HepG2 (cell line): Measurements from ENCODE around the gene LMNA. TPM values are rescaled to one million over a fixed set of nuclear protein-coding genes. Genes with fewer than 3 reads are reported as not detected.
"Not testable (repeated sequence)": the region's sequence is repeated elsewhere in the genome, so short reads cannot be mapped to it uniquely, and the experiment has no call there.

Experiments
- ATAC-seq: fragments of 200-7000 bp; cut with Tn5 transposase; 3 replicates; pipeline ENCODE4 v1.9.1; 2020; ENCODE audit warnings: mild to moderate bottlenecking, moderate library complexity
- BruUV-seq: library from RNA; stranded (reverse); fragments of 400-500 nt; replicated peaks from 2 replicates; lab custom pipeline; 2021; lab: Mats Ljungman, UMichigan
- CTCF ChIA-PET: fragments of 300-600 bp; formaldehyde crosslinking; extraction: SDS; loops from one replicate; lab custom pipeline; 2021; ENCODE audit warnings: low total read pairs, inconsistent platforms, low intra/inter-chr PET ratio; lab: Yijun Ruan, JAX
- POLR2A ChIA-PET: fragments of 350-600 bp; sonication (Branson Sonifier 250); formaldehyde crosslinking; loops from one replicate; lab custom pipeline; 2020; ENCODE audit warnings: antibody characterized with exemption, inconsistent platforms; lab: Yijun Ruan, JAX
- DNase-seq: peaks from one replicate; pipeline ENCODE4 v3.0.0-alpha.2; 2015; ENCODE audit warnings: low spot score
- FAIRE-seq: peaks from 3 replicates; lab custom pipeline; 2011; peaks lifted over from hg19 to GRCh38; lab: Jason Lieb, UNC
- H2AFZ ChIP-seq: one replicate; pipeline ENCODE4 v1.6.1; 2011; ENCODE audit warnings: low read length, inconsistent platforms
- H3K27ac ChIP-seq: fragments of 300-600 bp; 3 replicates; pipeline ENCODE4 v1.8.0; 2011; ENCODE audit warnings: mixed run types, mild to moderate bottlenecking, mixed read lengths, low read length, inconsistent platforms; ENCODE audit not compliant: insufficient read depth; ENCODE audit errors: extremely low read length
- H3K27me3 ChIP-seq, 2 experiments: fragments of 200-600 bp in 1 of 2; 2 replicates in 1 of 2; 3 replicates in 1 of 2; pipeline versions ENCODE4 v1.6.0 to v1.8.0; 2011; ENCODE audit warnings: low read length in 2 of 2, mild to moderate bottlenecking in 2 of 2, moderate library complexity in 2 of 2, inconsistent platforms in 1 of 2; ENCODE audit not compliant: insufficient read depth in 2 of 2, control insufficient read depth in 1 of 2
- H3K36me3 ChIP-seq, 2 experiments: fragments of 200-600 bp in 1 of 2; replicated peaks in 1 of 2; 2 replicates in 1 of 2; 3 replicates in 1 of 2; pipeline versions ENCODE4 v1.5.1 to v1.8.0; 2011; ENCODE audit warnings: low read length in 2 of 2, inconsistent platforms in 1 of 2; ENCODE audit not compliant: insufficient read depth in 2 of 2, control insufficient read depth in 1 of 2
- H3K4me1 ChIP-seq: 2 replicates; pipeline ENCODE4 v1.5.1; 2012; ENCODE audit warnings: low read length, inconsistent platforms; ENCODE audit not compliant: insufficient read depth
- H3K4me2 ChIP-seq: 2 replicates; pipeline ENCODE4 v1.6.0; 2011; ENCODE audit warnings: low read depth, low read length, inconsistent platforms
- H3K4me3 ChIP-seq, 3 experiments: fragments of 200-600 bp in 1 of 3; sonication (generic), shearing (Covaris generic) in 1 of 3; replicated peaks in 1 of 3; 2 replicates each; pipeline ENCODE4 v1.5.1; 2011 to 2016; ENCODE audit warnings: low read length in 3 of 3, inconsistent platforms in 2 of 3, low read depth in 2 of 3, mild to moderate bottlenecking in 2 of 3, control low read depth in 1 of 3, mixed read lengths in 1 of 3; ENCODE audit not compliant: insufficient read depth in 1 of 3
- H3K79me2 ChIP-seq: one replicate; pipeline ENCODE4 v1.6.1; 2011; ENCODE audit warnings: low read length, inconsistent platforms; ENCODE audit not compliant: insufficient read depth
- H3K9ac ChIP-seq: 2 replicates; pipeline ENCODE4 v1.6.0; 2011; ENCODE audit warnings: mild to moderate bottlenecking, low read depth, low read length, inconsistent platforms; ENCODE audit not compliant: insufficient read depth
- H3K9me3 ChIP-seq: 2 replicates; pipeline ENCODE4 v1.5.1; 2012; ENCODE audit warnings: mild to moderate bottlenecking, low read length
- H4K20me1 ChIP-seq: 2 replicates; pipeline ENCODE4 v1.6.0; 2011; ENCODE audit warnings: inconsistent platforms, mild to moderate bottlenecking, low read length, moderate library complexity; ENCODE audit not compliant: insufficient read depth
- ELF3 ChIP-seq: IDR thresholded peaks from 2 replicates; pipeline ENCODE4 v1.6.1; 2016; ENCODE audit warnings: missing genetic modification reagents, missing compliant biosample characterization
- GABPB1 ChIP-seq: IDR thresholded peaks from 2 replicates; pipeline ENCODE4 v1.6.1; 2016; ENCODE audit warnings: mild to moderate bottlenecking, missing genetic modification reagents, moderate library complexity, missing compliant biosample characterization
- PHB2 ChIP-seq: fragments of 450-650 bp; IDR thresholded peaks from 2 replicates; pipeline ENCODE4 v1.6.1; 2018; ENCODE audit not compliant: partially characterized antibody
- PHF21A ChIP-seq: sonication (generic); formaldehyde crosslinking; IDR thresholded peaks from 2 replicates; pipeline ENCODE4 v1.5.0; 2020; ENCODE audit warnings: mild to moderate bottlenecking, missing genetic modification reagents
- PITX1 ChIP-seq: sonication (generic); formaldehyde crosslinking; IDR thresholded peaks from 2 replicates; pipeline ENCODE4 v1.5.1; 2020; ENCODE audit warnings: mild to moderate bottlenecking, missing genetic modification reagents
- SAP130 ChIP-seq: IDR thresholded peaks from 2 replicates; pipeline ENCODE4 v1.6.1; 2016; ENCODE audit warnings: low read depth
- ZNF224 ChIP-seq: sonication (generic); formaldehyde crosslinking; IDR thresholded peaks from 2 replicates; pipeline ENCODE4 v1.5.0; 2020; ENCODE audit warnings: mild to moderate bottlenecking, missing genetic modification reagents
- ZNF572 ChIP-seq: sonication (generic); formaldehyde crosslinking; IDR thresholded peaks from 2 replicates; pipeline ENCODE4 v1.5.1; 2020; ENCODE audit warnings: mild to moderate bottlenecking, missing genetic modification reagents
- WGBS: methylation state at CpG from one replicate; pipeline ENCODE4 v1.1.6; 2017; ENCODE audit warnings: low lambda C conversion rate; 5-methylcytosine and 5-hydroxymethylcytosine counted together
- in situ Hi-C: cut with HindIII; loops from 2 replicates; pipeline ENCODE4 v1.10.0; 2017; ENCODE audit warnings: low pct_unique_long_range_greater_than_20kb; ENCODE audit not compliant: extremely low pct_ligation_motif_present
- intact Hi-C: fragments of 100-400 bp; cut with micrococcal nuclease; formaldehyde crosslinking; loops from one replicate; pipeline ENCODE4 v1.10.0; 2022; ENCODE audit not compliant: unreplicated experiment
- polyA plus RNA-seq, 8 experiments: library from polyadenylated mRNA; depleted of rRNA in 3 of 8; stranded (reverse) in 7 of 8; unstranded in 1 of 8; fragments of >200 nt; fragmentation: Illumina TruSeq in 4 of 8; extraction: Trizol in 4 of 8; gene quantifications; 2 replicates each; pipeline versions ENCODE4 v1.2.1 to v1.2.3, GENCODE V29; 2011 to 2016; ENCODE audit warnings: low read depth in 4 of 8, missing spikeins in 1 of 8, mixed read lengths in 1 of 8; ENCODE audit not compliant: insufficient read depth in 1 of 8
- total RNA-seq, 5 experiments: library from RNA; depleted of rRNA; stranded (reverse); fragments of >200 nt; fragmentation: Illumina TruSeq; extraction: Trizol; gene quantifications; 2 replicates each; pipeline ENCODE4 v1.2.3, GENCODE V29; 2016; ENCODE audit warnings: low read depth in 1 of 5
- TF ChIP-seq, protein P1 (sequence below): sonication (generic); formaldehyde crosslinking; IDR thresholded peaks from 2 replicates; pipeline ENCODE4 v1.8.1; 2023; ENCODE audit warnings: mild to moderate bottlenecking, missing genetic modification reagents
- TF ChIP-seq, protein P2 (sequence below): sonication (generic); formaldehyde crosslinking; IDR thresholded peaks from 2 replicates; pipeline ENCODE4 v1.5.1; 2020; ENCODE audit warnings: mild to moderate bottlenecking, missing genetic modification reagents

Gene LMNA
- total and polyA plus RNA-seq, 2 of the 13 experiments (the other 11 are each of a cell fraction or from before 2014, with no cell fraction given) = 107 to 225 TPM

DNA sequence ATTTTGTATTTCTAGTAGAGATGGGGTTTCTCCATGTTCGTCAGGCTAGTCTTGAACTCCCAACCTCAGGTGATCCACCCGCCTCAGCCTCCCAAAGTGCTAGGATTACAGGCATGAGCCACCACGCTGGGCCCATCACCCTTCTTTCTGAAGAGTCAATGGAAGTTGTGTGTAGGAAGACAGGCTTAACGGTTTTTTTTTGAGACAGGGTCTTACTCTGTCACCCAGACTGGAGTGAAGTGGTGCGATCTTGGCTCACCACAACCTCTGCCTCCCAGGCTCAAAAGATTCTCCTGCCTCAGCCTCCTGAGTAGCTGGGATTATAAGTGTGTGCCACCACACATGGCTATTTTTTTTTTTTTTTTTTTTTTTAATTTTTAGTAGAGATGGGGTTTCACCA lies 2.2 kb downstream of the LMNA start:
- ATAC-seq, in situ Hi-C loops, BruUV-seq, H3K27me3 ChIP-seq, H3K9me3 ChIP-seq, H2AFZ ChIP-seq: not testable (repeated sequence)
- H3K27ac ChIP-seq = peak overlapping the region; percentile 81
- H3K9ac ChIP-seq = peak overlapping the region; percentile 94
- 0 out of 2 replicates have a peak, but pooled peaks have one; percentile 19 for TF ChIP-seq SAP130 (CRISPR knock-in tag)
- TF ChIP-seq, all 625 proteins: peak for 1; not testable (repeated sequence) for 624
- FAIRE-seq, H4K20me1 ChIP-seq, intact Hi-C loops, H3K36me3 ChIP-seq, DNase-seq, CTCF ChIA-PET: not testable (repeated sequence)
- Histone ChIP-seq H3K4me3 (peak overlapping the region; percentile 78 to 92 (median 83)), H3K4me1 (peaks cover 82% of the 10 kb centered on the region), H3K79me2 (peaks cover 67% of the 10 kb centered on the region), H3K4me2 (peak overlapping the region; percentile 80)
- POLR2A ChIA-PET = interaction anchor here (0.6 to 6.1 kb wide), 5 partner anchors 11 to 220 kb away, joined by 3 to 90 read pairs (median 4); partner anchors contain the start of gene PMF1
- WGBS = 71% methylated on average over 5 of the region's 5 CpGs

DNA sequence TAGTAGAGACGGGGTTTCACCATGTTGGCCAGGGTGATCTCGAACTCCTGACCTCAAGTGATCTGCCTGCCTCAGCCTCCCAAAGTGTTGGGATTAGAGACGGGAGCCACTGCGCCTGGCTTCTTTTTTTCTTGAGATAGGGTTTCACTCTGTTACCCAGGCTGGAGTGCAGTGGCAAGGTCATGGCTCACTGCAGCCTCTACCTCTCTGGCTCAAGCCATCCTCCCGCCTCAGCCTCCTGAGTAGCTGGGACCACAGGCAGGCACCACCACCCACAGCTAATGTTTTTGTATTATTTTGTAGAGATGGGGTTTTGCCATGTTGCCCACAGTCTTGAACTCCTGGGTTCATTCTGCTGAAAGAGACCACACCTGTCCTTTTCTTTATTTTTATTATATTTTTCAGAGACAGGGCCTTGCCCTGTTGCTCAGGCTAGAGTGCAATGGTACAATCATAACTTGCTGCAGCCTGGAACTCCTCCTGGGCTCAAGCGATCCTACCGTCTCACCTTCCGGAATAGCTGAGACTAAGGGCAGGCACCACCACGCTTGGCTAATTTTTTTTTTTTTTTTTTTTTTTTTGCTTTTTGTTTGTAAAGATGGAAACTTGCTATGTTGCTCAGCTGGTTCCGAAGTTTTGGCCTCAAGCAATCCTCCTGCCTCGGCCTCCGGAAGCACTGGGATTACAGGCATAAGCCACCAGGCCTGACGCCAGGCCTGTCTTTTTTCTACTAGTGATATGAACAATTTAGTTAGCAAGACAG lies 3.1 kb downstream of the LMNA start:
- Histone ChIP-seq H3K79me2 (peaks cover 76% of the 10 kb centered on the region), H3K27me3 (no peaks in the 10 kb centered on the region; a peak in 1 of 5 replicates), H3K27ac (peak overlapping the region; percentile 91), H3K36me3 (peaks cover 0 to 7% of the 10 kb centered on the region in 2 experiments; a peak in 3 of 5 replicates), H3K9ac (peak overlapping the region; percentile 73), H2AFZ (no peak overlapping the region), H3K4me1 (peaks cover 82% of the 10 kb centered on the region), H3K4me3 (peak overlapping the region; percentile 31 to 83 (median 78)), H3K4me2 (peak overlapping the region; percentile 80), H3K9me3 (no peaks in the 10 kb centered on the region), H4K20me1 (peaks cover 6% of the 10 kb centered on the region; the same call in 1 of the 2 replicates)
- WGBS = 40% methylated on average over 13 of the region's 13 CpGs
- FAIRE-seq = no peak
- POLR2A ChIA-PET = interaction anchor here (0.7 to 4.8 kb wide), 6 partner anchors 11 to 507 kb away, joined by 3 to 108 read pairs (median 4); no protein-coding TSS in a partner anchor
- no TSS peak for BruUV-seq
- intact Hi-C loops = no loop called here
- no peak for ATAC-seq
- in situ Hi-C loops = no loop called here
- CTCF ChIA-PET = interaction anchor here (1.5 kb wide), 1 partner anchor 12 kb away, joined by 3 read pairs; no protein-coding TSS in a partner anchor
- DNase-seq = no peak
- TF ChIP-seq GABPB1 = peak; percentile 4; the same call in 1 of the 2 replicates
- no peak for TF ChIP-seq ELF3 (CRISPR knock-in tag)
- TF ChIP-seq, protein P1, sequence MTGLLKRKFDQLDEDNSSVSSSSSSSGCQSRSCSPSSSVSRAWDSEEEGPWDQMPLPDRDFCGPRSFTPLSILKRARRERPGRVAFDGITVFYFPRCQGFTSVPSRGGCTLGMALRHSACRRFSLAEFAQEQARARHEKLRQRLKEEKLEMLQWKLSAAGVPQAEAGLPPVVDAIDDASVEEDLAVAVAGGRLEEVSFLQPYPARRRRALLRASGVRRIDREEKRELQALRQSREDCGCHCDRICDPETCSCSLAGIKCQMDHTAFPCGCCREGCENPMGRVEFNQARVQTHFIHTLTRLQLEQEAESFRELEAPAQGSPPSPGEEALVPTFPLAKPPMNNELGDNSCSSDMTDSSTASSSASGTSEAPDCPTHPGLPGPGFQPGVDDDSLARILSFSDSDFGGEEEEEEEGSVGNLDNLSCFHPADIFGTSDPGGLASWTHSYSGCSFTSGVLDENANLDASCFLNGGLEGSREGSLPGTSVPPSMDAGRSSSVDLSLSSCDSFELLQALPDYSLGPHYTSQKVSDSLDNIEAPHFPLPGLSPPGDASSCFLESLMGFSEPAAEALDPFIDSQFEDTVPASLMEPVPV (CRISPR knock-in tag) = no peak
- TF ChIP-seq, protein P2, sequence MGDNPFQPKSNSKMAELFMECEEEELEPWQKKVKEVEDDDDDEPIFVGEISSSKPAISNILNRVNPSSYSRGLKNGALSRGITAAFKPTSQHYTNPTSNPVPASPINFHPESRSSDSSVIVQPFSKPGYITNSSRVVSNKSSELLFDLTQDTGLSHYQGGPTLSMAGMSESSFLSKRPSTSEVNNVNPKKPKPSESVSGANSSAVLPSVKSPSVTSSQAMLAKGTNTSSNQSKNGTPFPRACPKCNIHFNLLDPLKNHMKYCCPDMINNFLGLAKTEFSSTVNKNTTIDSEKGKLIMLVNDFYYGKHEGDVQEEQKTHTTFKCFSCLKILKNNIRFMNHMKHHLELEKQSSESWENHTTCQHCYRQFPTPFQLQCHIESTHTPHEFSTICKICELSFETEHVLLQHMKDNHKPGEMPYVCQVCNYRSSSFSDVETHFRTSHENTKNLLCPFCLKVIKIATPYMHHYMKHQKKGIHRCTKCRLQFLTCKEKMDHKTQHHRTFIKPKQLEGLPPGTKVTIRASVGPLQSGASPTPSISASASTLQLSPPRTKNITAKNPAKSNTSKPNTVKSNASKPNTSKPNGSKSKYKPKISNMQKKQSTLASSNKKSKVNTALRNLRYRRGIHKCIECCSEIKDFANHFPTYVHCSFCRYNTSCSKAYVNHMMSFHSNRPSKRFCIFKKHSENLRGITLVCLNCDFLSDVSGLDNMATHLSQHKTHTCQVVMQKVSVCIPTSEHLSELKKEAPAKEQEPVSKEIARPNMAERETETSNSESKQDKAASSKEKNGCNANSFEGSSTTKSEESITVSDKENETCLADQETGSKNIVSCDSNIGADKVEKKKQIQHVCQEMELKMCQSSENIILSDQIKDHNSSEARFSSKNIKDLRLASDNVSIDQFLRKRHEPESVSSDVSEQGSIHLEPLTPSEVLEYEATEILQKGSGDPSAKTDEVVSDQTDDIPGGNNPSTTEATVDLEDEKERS (CRISPR knock-in tag) = peak; percentile 19; the same call in 1 of the 2 replicates
- no peak for TF ChIP-seq PHB2
- TF ChIP-seq ZNF224 (CRISPR knock-in tag) = 0 out of 2 replicates have a peak, but pooled peaks have one; percentile 4
- peak; percentile 8; the same call in 1 of the 2 replicates for TF ChIP-seq PHF21A
- 0 out of 2 replicates have a peak, but pooled peaks have one; percentile 23 for TF ChIP-seq PITX1 (CRISPR knock-in tag)
- 0 out of 2 replicates have a peak, but pooled peaks have one; percentile 10 for TF ChIP-seq ZNF572 (CRISPR knock-in tag)
